Activated T-helper 17 cell treated with anti-CD3 and anti-CD28 coated beads, Interleukin-2, amount 50 U/mL, for 72 hours (primary cell): ENCODE results near the gene MEN1. TPM values are rescaled to one million over a fixed set of nuclear protein-coding genes. Genes with fewer than 3 reads are reported as not detected.
A peak's percentile ranks its signal among the peaks of the same experiment; 100 is the strongest.

ENCODE experiments used
- ATAC-seq: fragments of 150-1000 bp; cut with Tn5 transposase; replicated peaks from 2 replicates; pipeline ENCODE4 v1.10.0; 2021; ENCODE audit warnings: mild to moderate bottlenecking, moderate library complexity
- H3K27ac Mint-ChIP-seq: one replicate; pipeline ENCODE4 v1.8.0; 2022; ENCODE audit warnings: mixed read lengths
- H3K27me3 Mint-ChIP-seq: one replicate; pipeline ENCODE4 v1.8.0; 2022; ENCODE audit warnings: mixed read lengths
- H3K36me3 Mint-ChIP-seq: one replicate; pipeline ENCODE4 v1.8.0; 2022; ENCODE audit warnings: low read depth, mild to moderate bottlenecking, mixed read lengths
- H3K4me1 Mint-ChIP-seq: one replicate; pipeline ENCODE4 v1.8.0; 2022; ENCODE audit warnings: mixed read lengths
- H3K4me3 Mint-ChIP-seq: one replicate; pipeline ENCODE4 v1.8.0; 2022; ENCODE audit warnings: mild to moderate bottlenecking, mixed read lengths
- H3K9me3 Mint-ChIP-seq: one replicate; pipeline ENCODE4 v1.8.0; 2022; ENCODE audit warnings: mixed read lengths
- total RNA-seq, 2 donors: library from RNA; stranded (reverse); gene quantifications; one replicate each; pipeline ENCODE4 v1.2.3, GENCODE V29; 2022

MEN1 gene
- total RNA-seq, 2 donors from 2014 or later: 17.9 to 28.2 TPM

DNA sequence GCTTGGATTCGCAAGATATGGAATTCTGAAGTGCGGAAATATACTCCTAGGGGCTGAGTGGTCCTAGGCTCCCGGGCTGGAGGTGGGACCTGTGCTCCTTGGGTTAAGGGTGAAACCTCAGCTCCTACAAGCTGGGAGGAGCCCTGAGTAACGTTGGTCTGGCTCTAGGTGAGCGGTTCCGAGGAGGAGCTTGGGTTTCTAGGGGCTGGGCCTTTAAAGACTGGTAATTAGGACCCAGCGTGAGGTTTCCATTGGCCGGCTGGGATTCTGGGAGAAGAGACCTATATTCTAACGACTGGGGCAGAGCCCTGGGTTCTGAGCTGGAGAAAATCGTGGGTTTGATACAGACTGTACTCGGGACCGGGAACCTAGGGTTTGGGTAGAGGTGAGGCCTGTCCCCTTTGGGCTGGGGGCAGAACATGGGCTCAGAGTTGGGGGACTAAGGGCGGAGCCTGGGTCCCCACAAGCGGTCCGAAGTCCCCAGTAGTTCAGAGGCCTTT is 6.5 kb downstream of the MEN1 start:
- ATAC-seq: peak; percentile 19
- H3K4me3 Mint-ChIP-seq: peak overlapping the region; percentile 88
- no peaks in the 10 kb centered on the region for H3K27me3 Mint-ChIP-seq
- H3K36me3 Mint-ChIP-seq: peaks cover 42% of the 10 kb centered on the region
- no peaks in the 10 kb centered on the region for H3K9me3 Mint-ChIP-seq
- H3K27ac Mint-ChIP-seq: peak overlapping the region; percentile 96
- peaks cover 12% of the 10 kb centered on the region for H3K4me1 Mint-ChIP-seq

DNA sequence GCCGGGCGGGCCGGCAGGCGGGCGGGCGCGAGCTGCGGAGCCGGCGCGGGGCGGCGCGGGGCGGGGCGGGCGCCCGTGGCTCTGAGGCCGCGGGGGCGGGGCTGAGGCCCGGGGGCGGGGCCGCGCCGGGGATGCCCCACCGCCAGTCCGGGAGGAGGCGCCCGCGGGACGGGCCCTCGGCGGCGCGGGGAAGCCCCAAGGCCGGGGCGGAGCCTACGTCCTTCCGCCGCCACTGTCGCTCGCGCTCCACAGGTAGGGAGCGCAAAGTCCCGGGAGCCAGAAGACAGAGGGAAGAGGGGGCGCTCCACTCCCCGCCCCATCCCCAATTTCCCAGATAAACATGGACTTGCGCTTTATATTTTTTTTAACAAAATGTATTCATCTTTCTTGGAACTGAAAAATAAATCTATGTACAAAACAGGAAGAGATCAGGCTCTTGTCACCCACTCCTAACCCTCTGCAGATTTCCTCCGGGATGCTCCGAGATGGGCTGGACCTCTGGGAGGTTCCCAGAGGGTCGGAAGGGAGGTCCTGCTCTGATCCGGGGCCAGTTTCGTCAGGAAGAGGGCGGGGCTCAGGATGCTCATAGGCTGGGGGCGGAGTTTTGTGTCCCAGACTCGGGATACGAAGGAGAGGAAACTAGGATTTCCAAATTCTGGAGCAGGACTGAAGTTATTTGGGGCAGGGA is 7.0 kb downstream of the MEN1 start, which contains the start of gene MAP4K2:
MAP4K2 (minus strand) TSS at position 57 of the 688 bp plus-strand sequence. CDS start 65 bp downstream, outside the sequence.
- Mint-ChIP-seq H3K36me3 (peaks cover 48% of the 10 kb centered on the region), H3K9me3 (no peaks in the 10 kb centered on the region), H3K4me3 (peak within 1 kb of the TSS; percentile 88), H3K27ac (peak within 1 kb of the TSS; percentile 96), H3K27me3 (no peaks in the 10 kb centered on the region), H3K4me1 (peaks cover 15% of the 10 kb centered on the region)
- ATAC-seq: peak; percentile 92

DNA sequence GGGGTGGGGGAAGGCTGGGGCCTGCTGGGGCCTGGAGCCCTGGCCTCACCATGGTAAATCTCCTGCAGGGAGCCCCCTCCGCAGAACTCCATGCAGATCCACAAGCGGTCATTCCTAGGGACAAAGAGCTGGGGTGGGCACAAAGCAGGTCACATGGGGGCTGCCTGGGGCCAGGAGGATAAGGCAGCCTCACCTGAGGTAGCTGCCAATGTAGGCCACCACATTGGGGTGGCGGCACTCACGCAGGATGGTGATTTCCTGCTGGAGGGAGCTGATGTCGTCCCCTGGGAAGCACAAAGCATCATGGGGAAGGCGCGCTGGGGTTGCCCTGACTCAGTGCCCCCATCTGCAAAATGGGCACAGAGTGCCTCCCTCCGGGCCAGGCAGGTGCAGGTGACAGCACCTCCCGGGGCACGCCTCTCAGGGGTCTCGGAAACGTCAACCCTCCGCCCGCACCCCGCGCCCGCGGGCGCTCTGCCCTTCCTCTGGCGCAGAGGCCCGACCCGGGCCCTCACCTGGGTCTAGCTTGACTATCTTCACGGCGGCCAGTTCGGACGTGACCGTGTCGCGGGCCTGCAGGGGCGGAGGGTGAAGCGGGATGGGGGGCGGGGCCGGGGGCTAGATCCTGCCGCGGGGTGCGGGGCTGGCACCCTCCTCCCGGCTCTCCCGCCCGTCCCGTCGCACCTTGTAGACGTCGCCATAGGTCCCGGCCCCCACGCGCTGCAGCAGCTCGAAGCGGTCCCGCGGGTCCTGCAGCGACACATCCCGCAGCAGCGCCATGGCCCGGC is 7.8 kb downstream of the MEN1 start:
- peak overlapping the region; percentile 61 for H3K27ac Mint-ChIP-seq
- no peaks in the 10 kb centered on the region for H3K9me3 Mint-ChIP-seq
- peak; percentile 53 for ATAC-seq
- H3K4me3 Mint-ChIP-seq: peak overlapping the region; percentile 88
- no peaks in the 10 kb centered on the region for H3K27me3 Mint-ChIP-seq
- peaks cover 11% of the 10 kb centered on the region for H3K4me1 Mint-ChIP-seq
- peaks cover 56% of the 10 kb centered on the region for H3K36me3 Mint-ChIP-seq

DNA sequence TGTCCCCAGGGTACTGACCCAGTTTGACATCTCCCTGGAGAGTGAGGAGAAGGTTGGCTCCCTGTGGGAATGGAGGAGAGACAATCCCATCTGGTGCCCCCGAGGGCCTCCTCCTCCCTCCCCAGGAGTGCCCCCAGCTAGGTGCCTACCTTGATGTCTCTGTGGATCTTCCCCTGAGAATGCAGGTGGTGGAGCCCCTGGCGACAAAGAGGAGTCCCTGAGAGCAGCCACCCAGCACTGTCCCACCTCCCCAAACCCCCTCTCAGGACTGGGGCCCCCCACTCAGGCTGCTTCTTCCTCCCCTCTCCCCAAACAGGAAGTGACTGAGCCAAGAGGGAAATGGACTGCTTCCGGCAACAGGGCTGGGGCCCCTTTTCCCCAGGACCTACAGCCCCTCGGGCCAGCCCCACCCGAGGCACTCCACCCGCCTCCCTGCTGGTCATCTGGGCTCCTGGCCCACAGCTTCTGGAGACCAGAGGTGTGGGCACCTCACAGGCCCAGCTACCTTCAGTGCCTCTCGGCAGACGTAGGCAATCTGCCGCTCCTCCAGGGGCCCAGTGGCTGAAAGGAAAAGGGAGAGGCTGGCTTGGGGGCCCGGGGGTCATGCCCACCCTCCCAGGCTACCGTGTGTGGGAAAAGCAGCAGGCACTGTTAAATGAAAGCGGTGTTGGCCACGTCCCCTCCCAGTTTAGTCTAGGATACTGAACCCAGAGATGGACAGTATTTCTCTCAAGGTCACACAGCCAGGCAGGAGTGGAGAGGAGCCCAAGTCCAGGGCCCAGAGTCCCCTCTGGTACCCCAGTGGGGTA is 8.6 kb downstream of the MEN1 start:
- H3K4me3 Mint-ChIP-seq: peak overlapping the region; percentile 88
- H3K27ac Mint-ChIP-seq: peak overlapping the region; percentile 61
- H3K36me3 Mint-ChIP-seq: peaks cover 52% of the 10 kb centered on the region
- H3K4me1 Mint-ChIP-seq: peaks cover 11% of the 10 kb centered on the region
- H3K9me3 Mint-ChIP-seq: no peaks in the 10 kb centered on the region
- no peak for ATAC-seq
- H3K27me3 Mint-ChIP-seq: no peaks in the 10 kb centered on the region

DNA sequence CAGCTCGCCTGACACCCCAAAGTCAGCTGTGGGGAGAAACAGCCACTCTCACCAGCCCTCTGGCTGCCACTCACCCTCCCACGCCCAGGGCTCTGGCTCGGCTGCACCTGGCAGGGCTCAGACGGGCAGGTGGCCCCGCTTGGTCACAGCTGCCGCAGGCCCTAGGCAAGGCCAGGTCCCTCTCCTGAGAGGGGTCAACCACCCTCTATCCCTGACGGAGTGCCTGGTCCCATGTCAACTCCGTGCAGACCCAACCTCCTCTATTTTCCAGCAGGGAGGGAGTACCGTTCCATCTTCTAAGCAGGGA is 9.2 kb downstream of the MEN1 start:
- peaks cover 52% of the 10 kb centered on the region for H3K36me3 Mint-ChIP-seq
- no peaks in the 10 kb centered on the region for H3K27me3 Mint-ChIP-seq
- ATAC-seq: no peak
- H3K27ac Mint-ChIP-seq: peak overlapping the region; percentile 61
- peaks cover 11% of the 10 kb centered on the region for H3K4me1 Mint-ChIP-seq
- H3K9me3 Mint-ChIP-seq: no peaks in the 10 kb centered on the region
- peak overlapping the region; percentile 88 for H3K4me3 Mint-ChIP-seq

DNA sequence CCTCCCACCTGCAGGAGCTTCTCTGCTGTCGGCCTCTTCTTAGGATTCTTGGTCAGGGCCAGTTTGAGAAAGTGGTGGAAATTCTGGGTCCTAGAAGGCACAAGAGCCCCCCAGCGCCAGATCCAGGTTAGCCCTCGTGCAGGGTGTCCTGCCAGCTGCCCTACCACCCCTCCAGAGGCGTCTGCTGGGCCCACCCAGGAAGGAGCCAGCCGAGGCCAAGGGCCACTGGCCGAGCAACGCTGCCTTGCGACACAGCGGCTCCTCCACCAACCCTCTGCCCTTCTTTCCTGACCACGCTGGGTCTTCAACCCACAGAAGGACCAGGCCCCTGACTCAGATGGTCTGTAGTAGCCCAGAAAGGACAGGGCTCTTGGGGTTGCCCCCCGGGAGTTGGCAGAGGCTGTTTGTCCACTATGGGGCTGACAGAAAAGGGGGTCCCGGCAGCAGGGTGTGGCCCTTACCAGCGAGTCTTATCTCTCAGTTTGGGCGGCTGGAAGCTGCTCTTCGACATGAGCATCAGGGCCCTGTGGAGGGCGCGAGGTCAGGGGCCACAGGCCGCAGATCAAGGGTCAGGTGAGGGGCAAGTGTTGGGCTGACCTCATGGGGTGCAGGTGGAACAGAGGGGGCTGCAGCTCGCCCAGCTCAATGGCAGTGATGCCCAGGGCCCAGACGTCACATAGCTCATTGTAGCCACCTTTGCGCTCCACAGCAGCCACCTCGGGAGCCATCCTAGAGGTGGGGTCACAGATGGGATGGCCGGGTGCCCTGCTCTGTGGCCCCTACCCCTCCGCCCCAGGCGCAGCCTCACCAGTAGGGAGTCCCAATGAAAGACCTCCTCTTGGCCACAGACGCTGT is 9.8 kb downstream of the MEN1 start:
- Mint-ChIP-seq H3K27me3 (no peaks in the 10 kb centered on the region), H3K4me1 (peaks cover 11% of the 10 kb centered on the region), H3K27ac (no peak overlapping the region), H3K36me3 (peaks cover 58% of the 10 kb centered on the region), H3K9me3 (no peaks in the 10 kb centered on the region), H3K4me3 (peak overlapping the region; percentile 88)
- no peak for ATAC-seq

DNA sequence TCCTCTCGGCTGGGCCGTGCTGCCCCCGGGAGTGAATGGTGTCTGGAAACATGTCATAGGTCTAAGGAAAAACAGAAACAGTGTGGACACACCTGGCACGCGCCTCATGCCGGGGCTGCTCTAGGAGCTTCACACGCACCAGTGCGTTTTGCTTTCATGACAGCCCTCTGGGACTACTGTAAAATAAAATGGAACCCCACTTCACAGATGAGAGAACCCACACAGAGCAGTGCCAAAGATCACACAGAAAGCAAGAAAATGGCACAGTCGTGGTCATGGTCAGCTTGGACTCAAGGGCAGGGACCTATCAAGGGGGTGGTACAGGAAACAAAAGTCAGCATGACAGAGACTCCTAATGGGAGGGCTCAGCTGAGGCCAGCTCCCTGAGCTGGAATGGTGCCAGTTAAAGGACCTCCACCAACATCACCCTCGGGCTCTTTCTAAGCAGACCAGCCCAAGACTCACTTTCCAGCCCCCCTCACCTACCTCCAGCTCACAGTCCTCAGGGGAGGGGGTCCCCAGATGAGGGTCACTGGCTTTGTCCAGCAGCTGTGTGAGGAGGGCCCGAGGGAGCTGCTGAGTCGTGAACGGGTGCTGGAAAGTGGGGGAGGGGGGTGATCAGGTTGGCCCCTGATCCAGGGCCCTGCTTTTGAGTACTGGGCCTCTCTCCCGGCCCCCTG is 10.6 kb downstream of the MEN1 start:
- H3K27me3 Mint-ChIP-seq: no peaks in the 10 kb centered on the region
- no peaks in the 10 kb centered on the region for H3K9me3 Mint-ChIP-seq
- no peak overlapping the region for H3K4me3 Mint-ChIP-seq
- H3K36me3 Mint-ChIP-seq: peaks cover 66% of the 10 kb centered on the region
- no peak for ATAC-seq
- H3K4me1 Mint-ChIP-seq: peaks cover 13% of the 10 kb centered on the region
- no peak overlapping the region for H3K27ac Mint-ChIP-seq

DNA sequence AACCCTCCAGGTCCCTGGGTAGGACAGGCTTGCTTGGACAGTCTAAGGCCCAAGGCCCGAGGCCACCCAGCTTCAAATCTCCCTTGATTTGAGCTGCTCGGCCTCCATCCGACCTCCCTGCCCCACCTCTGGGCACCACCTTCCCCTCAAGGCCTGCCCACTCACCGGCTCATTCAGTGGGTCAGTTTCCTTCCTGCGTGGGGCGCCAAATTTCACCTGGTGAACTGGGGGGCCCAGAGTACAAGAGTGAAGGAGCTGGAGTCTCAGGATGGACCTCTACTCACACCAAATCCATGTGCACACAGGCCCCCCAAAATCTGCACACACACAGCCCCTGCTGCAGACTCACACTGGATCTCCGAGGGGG is 11.1 kb downstream of the MEN1 start:
- Mint-ChIP-seq H3K27ac (no peak overlapping the region), H3K4me1 (peaks cover 18% of the 10 kb centered on the region), H3K36me3 (peaks cover 71% of the 10 kb centered on the region), H3K9me3 (no peaks in the 10 kb centered on the region), H3K4me3 (no peak overlapping the region), H3K27me3 (no peaks in the 10 kb centered on the region)
- ATAC-seq: no peak

DNA sequence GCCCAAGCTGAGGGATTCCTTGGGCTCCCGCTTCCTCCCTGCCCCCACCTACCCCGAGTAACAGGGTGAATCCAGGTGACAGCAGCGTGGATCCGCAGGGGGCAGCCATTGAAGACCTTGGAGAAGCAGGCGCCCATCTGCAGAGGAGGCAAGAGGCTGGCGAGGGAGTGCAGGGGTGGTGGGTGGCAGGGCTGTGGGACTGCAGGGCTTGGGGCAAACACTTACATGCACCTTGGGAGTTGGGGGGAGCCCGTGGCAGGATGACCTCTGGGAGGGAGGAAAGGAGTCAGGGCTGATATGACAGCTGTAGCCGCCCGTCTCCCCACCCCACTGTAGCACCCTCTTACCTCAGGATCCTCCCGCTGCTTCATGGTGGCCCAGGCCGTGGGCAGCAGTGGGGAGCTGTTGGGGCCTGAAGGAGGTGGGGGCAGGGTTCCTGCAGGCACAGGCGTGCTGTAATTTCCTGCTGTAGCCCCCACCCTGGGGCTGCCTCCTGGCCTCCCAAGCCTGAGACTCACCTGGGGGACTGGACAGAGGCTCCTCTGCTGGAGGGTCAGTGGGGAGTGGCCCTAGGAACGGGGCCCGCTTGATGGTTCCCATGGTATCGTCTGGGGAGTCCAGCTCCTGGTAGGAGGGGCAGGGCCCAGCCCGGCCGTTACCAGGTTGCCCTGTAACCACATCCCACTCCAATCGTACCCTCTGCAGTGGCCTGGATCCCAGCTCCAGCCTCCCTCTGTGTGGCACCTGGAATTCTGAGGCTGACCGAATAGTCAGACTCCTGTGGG is 13.4 kb downstream of the MEN1 start:
- no peak overlapping the region for H3K4me3 Mint-ChIP-seq
- H3K4me1 Mint-ChIP-seq: peaks cover 12% of the 10 kb centered on the region
- H3K36me3 Mint-ChIP-seq: peaks cover 76% of the 10 kb centered on the region
- H3K27ac Mint-ChIP-seq: no peak overlapping the region
- ATAC-seq: no peak
- no peaks in the 10 kb centered on the region for H3K27me3 Mint-ChIP-seq
- no peaks in the 10 kb centered on the region for H3K9me3 Mint-ChIP-seq

DNA sequence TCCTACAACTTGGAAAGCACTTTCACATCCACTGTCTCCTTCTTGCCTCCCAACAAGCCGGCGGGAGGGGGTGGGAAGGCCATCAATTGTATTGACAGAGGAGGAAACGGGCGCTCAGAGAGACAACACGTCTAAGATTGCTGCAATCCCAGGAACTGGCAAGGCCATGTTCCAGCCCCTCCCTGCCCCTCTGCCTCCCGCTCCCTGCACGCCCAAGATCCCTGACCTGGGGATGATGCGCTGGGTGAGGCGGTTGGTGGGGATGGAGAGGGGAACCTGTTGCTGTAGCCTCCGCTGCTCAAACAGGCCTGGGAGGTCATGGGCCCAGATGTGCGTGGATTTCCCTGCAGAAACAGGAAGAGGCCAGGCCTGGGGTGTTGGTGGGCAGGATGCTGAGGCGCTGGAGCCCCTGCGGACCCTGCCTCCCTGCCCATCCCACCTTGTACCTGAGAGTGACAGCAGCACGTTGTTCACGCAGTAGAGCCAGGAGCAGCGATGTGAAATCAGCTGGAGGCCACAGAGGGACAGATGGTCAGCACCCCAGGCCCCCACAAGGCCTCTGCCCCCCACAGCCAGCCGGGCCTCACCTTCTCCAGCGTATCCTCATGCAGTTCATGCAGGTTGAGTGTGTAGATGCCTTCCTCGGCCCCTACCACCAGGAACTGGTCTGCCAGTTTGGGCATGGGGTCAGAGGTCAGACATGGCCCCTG is 14.1 kb downstream of the MEN1 start:
- Mint-ChIP-seq H3K4me1 (peaks cover 12% of the 10 kb centered on the region), H3K4me3 (no peak overlapping the region), H3K36me3 (peaks cover 68% of the 10 kb centered on the region), H3K27ac (peak overlapping the region; percentile 46), H3K9me3 (no peaks in the 10 kb centered on the region), H3K27me3 (no peaks in the 10 kb centered on the region)
- no peak for ATAC-seq

DNA sequence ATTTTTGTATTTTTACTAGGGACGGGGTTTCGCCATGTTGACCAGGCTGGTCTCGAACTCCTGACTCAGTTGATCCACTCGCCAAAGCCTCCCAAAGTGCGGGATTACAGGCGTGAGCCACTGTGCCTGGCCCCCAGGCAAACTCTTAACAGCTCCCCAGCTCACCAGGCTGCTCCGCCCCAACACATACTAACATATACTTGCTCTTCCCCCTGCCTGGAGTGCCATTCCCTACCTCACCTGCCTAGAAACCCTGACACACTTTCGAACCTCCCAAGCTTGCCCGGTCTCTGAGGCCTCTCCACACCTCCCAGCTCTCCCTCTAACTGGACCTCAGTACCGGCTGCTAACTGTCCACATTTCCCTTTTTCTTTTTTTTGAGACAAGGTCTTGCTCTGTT is 15.8 kb downstream of the MEN1 start:
- Mint-ChIP-seq H3K9me3 (no peaks in the 10 kb centered on the region), H3K27me3 (no peaks in the 10 kb centered on the region), H3K36me3 (peaks cover 71% of the 10 kb centered on the region), H3K27ac (peak overlapping the region; percentile 29), H3K4me1 (peaks cover 12% of the 10 kb centered on the region), H3K4me3 (no peak overlapping the region)
- ATAC-seq: no peak
